GM23338 (cell line): ENCODE data around the gene B4GALT5. TPM values are rescaled to one million over a fixed set of nuclear protein-coding genes. Genes with fewer than 3 reads are reported as not detected.

Experiments used
- ATAC-seq: fragments of 200-7000 bp; cut with Tn5 transposase; 3 replicates; pipeline ENCODE4 v1.9.1; 2020
- DNase-seq: peaks from one replicate; pipeline ENCODE4 v3.0.0-alpha.2; 2015; ENCODE audit warnings: low spot score
- H2AFZ ChIP-seq: fragments of 200-600 bp; sonication (generic); 2 replicates; pipeline ENCODE4 v1.8.0; 2016; ENCODE audit warnings: antibody characterized with exemption, mild to moderate bottlenecking, moderate library complexity
- H3F3A ChIP-seq: fragments of 200-600 bp; sonication (generic); replicated peaks from 2 replicates; pipeline ENCODE4 v1.8.0; 2017; ENCODE audit warnings: antibody characterized with exemption, mixed run types, low read depth
- H3K27ac ChIP-seq: fragments of 200-600 bp; sonication (generic); 2 replicates; pipeline ENCODE4 v1.6.1; 2016; ENCODE audit warnings: low read depth
- H3K27me3 ChIP-seq: fragments of 200-600 bp; sonication (generic); 2 replicates; pipeline ENCODE4 v1.8.0; 2016; ENCODE audit warnings: mild to moderate bottlenecking, mixed run types, moderate library complexity; ENCODE audit not compliant: insufficient read depth
- H3K36me3 ChIP-seq: fragments of 200-600 bp; sonication (generic); 2 replicates; pipeline ENCODE4 v1.8.0; 2016; ENCODE audit warnings: mild to moderate bottlenecking; ENCODE audit not compliant: insufficient read depth
- H3K4me1 ChIP-seq: fragments of 200-600 bp; sonication (generic); 2 replicates; pipeline ENCODE4 v1.8.0; 2016; ENCODE audit warnings: mild to moderate bottlenecking, moderate library complexity; ENCODE audit not compliant: insufficient read depth
- H3K4me2 ChIP-seq: fragments of 200-600 bp; sonication (generic); 2 replicates; pipeline ENCODE4 v1.7.1; 2017; ENCODE audit warnings: mixed run types
- H3K4me3 ChIP-seq: fragments of 200-600 bp; sonication (generic); 2 replicates; pipeline ENCODE4 v1.6.1; 2016; ENCODE audit warnings: mixed run types
- H3K79me2 ChIP-seq: fragments of 200-600 bp; sonication (generic); replicated peaks from 2 replicates; pipeline ENCODE4 v1.8.0; 2017; ENCODE audit warnings: mild to moderate bottlenecking; ENCODE audit not compliant: insufficient read depth
- H3K9me2 ChIP-seq: fragments of 200-600 bp; sonication (generic); 2 replicates; pipeline ENCODE4 v1.8.0; 2017; ENCODE audit not compliant: insufficient read depth
- H4K20me1 ChIP-seq: fragments of 200-600 bp; sonication (generic); replicated peaks from 2 replicates; pipeline ENCODE4 v1.8.0; 2017; ENCODE audit warnings: mild to moderate bottlenecking; ENCODE audit not compliant: insufficient read depth
- H3K27ac Mint-ChIP-seq: 2 replicates; pipeline ENCODE4 v1.8.0; 2020; ENCODE audit warnings: inconsistent platforms, mild to moderate bottlenecking, moderate library complexity, mixed read lengths
- H3K27me3 Mint-ChIP-seq: 3 replicates; pipeline ENCODE4 v1.8.0; 2022; ENCODE audit warnings: low read depth, mild to moderate bottlenecking, moderate library complexity, mixed read lengths, inconsistent platforms; ENCODE audit not compliant: insufficient read depth, poor library complexity
- H3K36me3 Mint-ChIP-seq: 3 replicates; pipeline ENCODE4 v1.8.0; 2021; ENCODE audit warnings: low read depth, mild to moderate bottlenecking, inconsistent platforms, moderate library complexity, mixed read lengths
- H3K4me1 Mint-ChIP-seq: 3 replicates; pipeline ENCODE4 v1.8.0; 2020; ENCODE audit warnings: mild to moderate bottlenecking, inconsistent platforms, mixed read lengths
- H3K4me3 Mint-ChIP-seq: 3 replicates; pipeline ENCODE4 v1.8.0; 2021; ENCODE audit warnings: moderate library complexity, mild to moderate bottlenecking, inconsistent platforms, mixed read lengths
- H3K9me3 Mint-ChIP-seq: 3 replicates; pipeline ENCODE4 v1.8.0; 2020; ENCODE audit warnings: moderate library complexity, mild to moderate bottlenecking, inconsistent platforms, mixed read lengths
- CREB1 ChIP-seq: fragments of 250-450 bp; sonication (Bioruptor Pico); IDR thresholded peaks from 2 replicates; pipeline ENCODE4 v1.5.0; 2020; ENCODE audit warnings: low read depth, mild to moderate bottlenecking, moderate library complexity
- EZH2 ChIP-seq: fragments of 200-600 bp; sonication (generic); IDR thresholded peaks from one replicate; pipeline ENCODE4 v1.8.0; 2017; ENCODE audit warnings: antibody characterized with exemption, mild to moderate bottlenecking, low read depth; ENCODE audit not compliant: unreplicated experiment
- EZH2phosphoT487 ChIP-seq: fragments of 200-600 bp; sonication (generic); IDR thresholded peaks from one replicate; pipeline ENCODE4 v1.8.1; 2018; ENCODE audit warnings: antibody characterized with exemption; ENCODE audit not compliant: unreplicated experiment
- JUNB ChIP-seq: IDR thresholded peaks from one replicate; pipeline ENCODE4 v1.6.1; 2016; ENCODE audit warnings: antibody characterized with exemption; ENCODE audit not compliant: unreplicated experiment
- NANOG ChIP-seq: IDR thresholded peaks from 2 replicates; pipeline ENCODE4 v1.6.1; 2016; ENCODE audit warnings: antibody characterized with exemption, borderline replicate concordance
- STAT1 ChIP-seq: IDR thresholded peaks from one replicate; pipeline ENCODE4 v1.6.1; 2016; ENCODE audit warnings: antibody characterized with exemption; ENCODE audit not compliant: unreplicated experiment
- ZNF114 ChIP-seq: fragments of 250-450 bp; sonication (Bioruptor Pico); IDR thresholded peaks from 2 replicates; pipeline ENCODE4 v1.5.0; 2020; ENCODE audit warnings: mild to moderate bottlenecking, moderate library complexity
- ZNF331 ChIP-seq: fragments of 250-450 bp; sonication (Bioruptor Pico); IDR thresholded peaks from 2 replicates; pipeline ENCODE4 v1.5.0; 2020; ENCODE audit warnings: low read depth, mild to moderate bottlenecking, moderate library complexity
- polyA plus RNA-seq: library from polyadenylated mRNA; unstranded; fragments of >200 nt; fragmentation: Nextera tagmentation; extraction: Ambion mirVana; gene quantifications from 2 replicates; pipeline ENCODE4 v1.2.1, GENCODE V29; 2016
- small RNA-seq: library from RNA; depleted of rRNA; stranded (forward); fragments of <200 nt; gene quantifications from one replicate; pipeline ENCODE3, GENCODE V24; 2014; ENCODE audit warnings: low replicate concordance
- total RNA-seq: library from RNA; depleted of rRNA; stranded (reverse); fragments of >200 nt; shearing (Covaris generic); gene quantifications from 2 replicates; pipeline ENCODE4 v1.2.3, GENCODE V29; 2014; rRNA removed
- TF ChIP-seq, protein P1 (sequence below): IDR thresholded peaks from 2 replicates; pipeline ENCODE4 v1.6.1; 2016; ENCODE audit warnings: antibody characterized with exemption
- TF ChIP-seq, protein P2 (sequence below): IDR thresholded peaks from one replicate; pipeline ENCODE4 v1.6.1; 2018; ENCODE audit warnings: antibody characterized with exemption; ENCODE audit not compliant: unreplicated experiment
- TF ChIP-seq, protein P3 (sequence below), 2 experiments: fragments of 200-600 bp in 1 of 2; sonication (generic) in 1 of 2; conservative IDR thresholded peaks; 2 replicates each; pipeline versions ENCODE4 v1.5.1 to v1.6.1; 2016 to 2017; ENCODE audit warnings: antibody characterized with exemption in 2 of 2, low read depth in 2 of 2, mild to moderate bottlenecking in 2 of 2, moderate library complexity in 1 of 2

B4GALT5 gene
- total and polyA plus RNA-seq, 2 experiments from 2014 or later: 19.1 to 50.3 TPM

- Mint-ChIP-seq H3K4me1 (peaks cover 11% of the 10 kb centered on the region; the same call in 2 of the 3 replicates), H3K36me3 (no peaks in the 10 kb centered on the region), H3K27ac (no peak overlapping the region), H3K9me3 (peaks cover 7% of the 10 kb centered on the region), H3K4me3 (no peak overlapping the region), H3K27me3 (peaks cover 5% of the 10 kb centered on the region)
- H3K4me3 ChIP-seq: no peak overlapping the region
- ATAC-seq (no peak), DNase-seq (no peak)
- no peaks in the 10 kb centered on the region for H3K36me3 ChIP-seq
- H3F3A ChIP-seq: no peaks in the 10 kb centered on the region; the same call in 1 of the 2 replicates
- no peaks in the 10 kb centered on the region for H4K20me1 ChIP-seq
- no peak overlapping the region for H3K4me2 ChIP-seq
- TF ChIP-seq, protein P1, sequence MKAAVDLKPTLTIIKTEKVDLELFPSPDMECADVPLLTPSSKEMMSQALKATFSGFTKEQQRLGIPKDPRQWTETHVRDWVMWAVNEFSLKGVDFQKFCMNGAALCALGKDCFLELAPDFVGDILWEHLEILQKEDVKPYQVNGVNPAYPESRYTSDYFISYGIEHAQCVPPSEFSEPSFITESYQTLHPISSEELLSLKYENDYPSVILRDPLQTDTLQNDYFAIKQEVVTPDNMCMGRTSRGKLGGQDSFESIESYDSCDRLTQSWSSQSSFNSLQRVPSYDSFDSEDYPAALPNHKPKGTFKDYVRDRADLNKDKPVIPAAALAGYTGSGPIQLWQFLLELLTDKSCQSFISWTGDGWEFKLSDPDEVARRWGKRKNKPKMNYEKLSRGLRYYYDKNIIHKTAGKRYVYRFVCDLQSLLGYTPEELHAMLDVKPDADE: no peak
- TF ChIP-seq, protein P2, sequence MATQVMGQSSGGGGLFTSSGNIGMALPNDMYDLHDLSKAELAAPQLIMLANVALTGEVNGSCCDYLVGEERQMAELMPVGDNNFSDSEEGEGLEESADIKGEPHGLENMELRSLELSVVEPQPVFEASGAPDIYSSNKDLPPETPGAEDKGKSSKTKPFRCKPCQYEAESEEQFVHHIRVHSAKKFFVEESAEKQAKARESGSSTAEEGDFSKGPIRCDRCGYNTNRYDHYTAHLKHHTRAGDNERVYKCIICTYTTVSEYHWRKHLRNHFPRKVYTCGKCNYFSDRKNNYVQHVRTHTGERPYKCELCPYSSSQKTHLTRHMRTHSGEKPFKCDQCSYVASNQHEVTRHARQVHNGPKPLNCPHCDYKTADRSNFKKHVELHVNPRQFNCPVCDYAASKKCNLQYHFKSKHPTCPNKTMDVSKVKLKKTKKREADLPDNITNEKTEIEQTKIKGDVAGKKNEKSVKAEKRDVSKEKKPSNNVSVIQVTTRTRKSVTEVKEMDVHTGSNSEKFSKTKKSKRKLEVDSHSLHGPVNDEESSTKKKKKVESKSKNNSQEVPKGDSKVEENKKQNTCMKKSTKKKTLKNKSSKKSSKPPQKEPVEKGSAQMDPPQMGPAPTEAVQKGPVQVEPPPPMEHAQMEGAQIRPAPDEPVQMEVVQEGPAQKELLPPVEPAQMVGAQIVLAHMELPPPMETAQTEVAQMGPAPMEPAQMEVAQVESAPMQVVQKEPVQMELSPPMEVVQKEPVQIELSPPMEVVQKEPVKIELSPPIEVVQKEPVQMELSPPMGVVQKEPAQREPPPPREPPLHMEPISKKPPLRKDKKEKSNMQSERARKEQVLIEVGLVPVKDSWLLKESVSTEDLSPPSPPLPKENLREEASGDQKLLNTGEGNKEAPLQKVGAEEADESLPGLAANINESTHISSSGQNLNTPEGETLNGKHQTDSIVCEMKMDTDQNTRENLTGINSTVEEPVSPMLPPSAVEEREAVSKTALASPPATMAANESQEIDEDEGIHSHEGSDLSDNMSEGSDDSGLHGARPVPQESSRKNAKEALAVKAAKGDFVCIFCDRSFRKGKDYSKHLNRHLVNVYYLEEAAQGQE: no peak
- TF ChIP-seq JUNB: no peak
- no peak for TF ChIP-seq EZH2phosphoT487
- TF ChIP-seq EZH2: no peak
- no peak for TF ChIP-seq ZNF114
- TF ChIP-seq STAT1: no peak
- TF ChIP-seq, protein P3, sequence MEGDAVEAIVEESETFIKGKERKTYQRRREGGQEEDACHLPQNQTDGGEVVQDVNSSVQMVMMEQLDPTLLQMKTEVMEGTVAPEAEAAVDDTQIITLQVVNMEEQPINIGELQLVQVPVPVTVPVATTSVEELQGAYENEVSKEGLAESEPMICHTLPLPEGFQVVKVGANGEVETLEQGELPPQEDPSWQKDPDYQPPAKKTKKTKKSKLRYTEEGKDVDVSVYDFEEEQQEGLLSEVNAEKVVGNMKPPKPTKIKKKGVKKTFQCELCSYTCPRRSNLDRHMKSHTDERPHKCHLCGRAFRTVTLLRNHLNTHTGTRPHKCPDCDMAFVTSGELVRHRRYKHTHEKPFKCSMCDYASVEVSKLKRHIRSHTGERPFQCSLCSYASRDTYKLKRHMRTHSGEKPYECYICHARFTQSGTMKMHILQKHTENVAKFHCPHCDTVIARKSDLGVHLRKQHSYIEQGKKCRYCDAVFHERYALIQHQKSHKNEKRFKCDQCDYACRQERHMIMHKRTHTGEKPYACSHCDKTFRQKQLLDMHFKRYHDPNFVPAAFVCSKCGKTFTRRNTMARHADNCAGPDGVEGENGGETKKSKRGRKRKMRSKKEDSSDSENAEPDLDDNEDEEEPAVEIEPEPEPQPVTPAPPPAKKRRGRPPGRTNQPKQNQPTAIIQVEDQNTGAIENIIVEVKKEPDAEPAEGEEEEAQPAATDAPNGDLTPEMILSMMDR (conservative IDR thresholded peaks at IDR 0.05; ENCODE audit: low read depth in 2 of 2): no peak
- TF ChIP-seq ZNF331: no peak
- no peak for TF ChIP-seq NANOG
- TF ChIP-seq CREB1: no peak
- peaks cover 9% of the 10 kb centered on the region for H3K4me1 ChIP-seq
- H3K9me2 ChIP-seq: no peaks in the 10 kb centered on the region
- H3K27me3 ChIP-seq: no peaks in the 10 kb centered on the region
- no peaks in the 10 kb centered on the region for H3K79me2 ChIP-seq
- no peak overlapping the region for H3K27ac ChIP-seq
- no peak overlapping the region for H2AFZ ChIP-seq
These were observed 130.4 kb downstream of the B4GALT5 start for GRCh38 chr20:49583343-49583668.

Small RNAs within 50 kb of the gene (small RNA-seq; reads per million reads assigned to genes)
- gene RN7SL197P (0.12 reads per million), gene SNRPFP1 (0.12 reads per million)

Other genes starting within 250 kb of the B4GALT5 start
- gene KCNB1, start 231.2 kb downstream of the B4GALT5 start, total RNA-seq: 0.28 and 0.50 TPM in 2 replicates
- gene KCNB1, start 231.2 kb downstream of the B4GALT5 start, polyA plus RNA-seq: 0.29 and 0.42 TPM in 2 replicates
- 28.7 and 29.0 TPM in 2 replicates for gene PTGIS, start 145.7 kb downstream of the B4GALT5 start, total RNA-seq
- gene PTGIS, start 145.7 kb downstream of the B4GALT5 start, polyA plus RNA-seq: 6.6 and 7.5 TPM in 2 replicates
- gene SLC9A8, start 99.0 kb upstream of the B4GALT5 start, total RNA-seq: 6.4 and 7.0 TPM in 2 replicates
- 2.6 and 4.4 TPM in 2 replicates for gene SLC9A8, start 99.0 kb upstream of the B4GALT5 start, polyA plus RNA-seq
- 8.7 and 9.3 TPM in 2 replicates for gene SPATA2, start 201.7 kb upstream of the B4GALT5 start, total RNA-seq
- 4.9 and 5.3 TPM in 2 replicates for gene SPATA2, start 201.7 kb upstream of the B4GALT5 start, polyA plus RNA-seq
- gene RNF114, start 222.5 kb upstream of the B4GALT5 start, total RNA-seq: 211 and 279 TPM in 2 replicates
- gene RNF114, start 222.5 kb upstream of the B4GALT5 start, polyA plus RNA-seq: 153 and 155 TPM in 2 replicates